Ovary (tissue), 9 donors: ENCODE results near the gene DTX2. TPM values are rescaled to one million over a fixed set of nuclear protein-coding genes. Genes with fewer than 3 reads are reported as not detected.
"Not testable (repeated sequence)": the region's sequence is repeated elsewhere in the genome, so short reads cannot be mapped to it uniquely, and the experiment has no call there.

Experiments
- DNase-seq, 5 donors: peaks; one replicate each; pipeline ENCODE4 v3.0.0-alpha.2; 2019 to 2020
- H3K27ac ChIP-seq, 2 donors: fragments of 200-600 bp; one replicate each; pipeline versions ENCODE4 v1.5.1 to v1.8.0; 2019 to 2022
- H3K27me3 ChIP-seq: fragments of 200-600 bp; one replicate; pipeline ENCODE4 v1.8.0; 2022
- H3K36me3 ChIP-seq: fragments of 200-600 bp; sonication (generic); one replicate; pipeline ENCODE4 v1.5.1; 2019
- H3K4me1 ChIP-seq: one replicate; pipeline ENCODE4 v1.8.1; 2013; ENCODE audit warnings: mild to moderate bottlenecking, moderate library complexity; ENCODE audit not compliant: insufficient read depth
- H3K4me3 ChIP-seq: fragments of 200-600 bp; sonication (generic); one replicate; pipeline ENCODE4 v1.5.1; 2017
- H3K9me3 ChIP-seq, 2 donors: fragments of 200-600 bp in 1 of 2; sonication (generic) in 1 of 2; one replicate each; pipeline versions ENCODE4 v1.5.1 to v1.8.1; 2013 to 2019; ENCODE audit warnings: mild to moderate bottlenecking in 1 of 2, moderate library complexity in 1 of 2
- WGBS, 3 donors: extraction: QIAGEN DNeasy Blood & Tissue Kit in 1 of 3; methylation state at CpG; one replicate each; pipeline versions ENCODE4 v1.1.5 to v1.1.7; 2013 to 2017; 5-methylcytosine and 5-hydroxymethylcytosine counted together
- intact Hi-C, 4 donors: fragments of 100-400 bp; cut with DNase I; formaldehyde crosslinking; loops; one replicate each; pipeline versions ENCODE4 v1.11.0 to v1.15.1; 2022 to 2023
- polyA plus RNA-seq, 2 donors: library from polyadenylated mRNA; stranded (reverse); fragments of 200-250 nt in 1 of 2; fragments of 350-450 nt in 1 of 2; fragmentation: Illumina TruSeq in 1 of 2; extraction: RNeasy Lipid Tissue Mini Kit (QIAGEN cat#74804) in 1 of 2; gene quantifications; one replicate each; pipeline ENCODE4 v1.2.3, GENCODE V29; 2013 to 2014
- total RNA-seq, 7 donors: library from RNA; depleted of rRNA in 2 of 7; stranded (reverse); fragments of >200 nt in 2 of 7; fragmentation: NEBNext Ultra II Directional in 3 of 7; extraction: Animal tissue kit (Norgen Biotek cat#: 25700) in 3 of 7; gene quantifications; one replicate each; pipeline versions ENCODE4 v1.1.0 to v1.2.4, GENCODE V29; 2016 to 2023
- donor health status: DM: no; HTN: no; CAD: no; lungs with moderate emphysema.
- donor health status: DM: no; HTN: no; CAD: no.
- donor health status: Bipolar disorder and iron deficiency.
- donor health status: DM: yes; HTN: yes; CAD: no.
- donor health status: DM: no; HTN: no; CAD: no.
- donor health status: DM: yes; HTN: yes; CAD: no.

DTX2 gene
- total and polyA plus RNA-seq, 9 donors = 2.2 to 24.5 (median 15.6) TPM

GRCh38 chr7:76441792-76442191 is 19.7 kb upstream of the DTX2 start:
- intact Hi-C loops, H3K27ac ChIP-seq, H3K27me3 ChIP-seq, H3K36me3 ChIP-seq, H3K4me1 ChIP-seq, DNase-seq, H3K4me3 ChIP-seq, H3K9me3 ChIP-seq: not testable (repeated sequence)
- WGBS, 3 donors = 64 to 100% (median 75%) methylated on average over 1 to 2 of the region's 10 CpGs

GRCh38 chr7:76442664-76443446 is 18.7 kb upstream of the DTX2 start:
- H3K36me3 ChIP-seq, H3K4me3 ChIP-seq, intact Hi-C loops, H3K4me1 ChIP-seq, H3K27me3 ChIP-seq, H3K9me3 ChIP-seq, H3K27ac ChIP-seq, DNase-seq: not testable (repeated sequence)
- 92 to 95% (median 92%) methylated on average over 3 to 5 of the region's 5 CpGs for WGBS, 3 donors

- H3K4me1 ChIP-seq, H3K36me3 ChIP-seq, DNase-seq, H3K27me3 ChIP-seq, H3K27ac ChIP-seq, intact Hi-C loops, H3K9me3 ChIP-seq, H3K4me3 ChIP-seq: not testable (repeated sequence)
- 78 to 90% (median 83%) methylated on average over 7 to 10 of the region's 12 CpGs for WGBS, 3 donors
These were observed 17.7 kb upstream of the DTX2 start for GRCh38 chr7:76443846-76444245.

GRCh38 chr7:76445577-76446008 is 15.9 kb upstream of the DTX2 start:
- intact Hi-C loops, H3K27me3 ChIP-seq, H3K9me3 ChIP-seq, H3K4me1 ChIP-seq, H3K36me3 ChIP-seq, H3K27ac ChIP-seq, H3K4me3 ChIP-seq: not testable (repeated sequence)
- peak in 1 of 5 donors; percentile 35 for DNase-seq
- 2% methylated on average over 4 of the region's 5 CpGs for WGBS, 3 donors

- H3K9me3 ChIP-seq, intact Hi-C loops, H3K27ac ChIP-seq, H3K4me3 ChIP-seq, DNase-seq, H3K4me1 ChIP-seq, H3K27me3 ChIP-seq, H3K36me3 ChIP-seq: not testable (repeated sequence)
- no CpG with 5 or more reads among the region's 4 CpGs for WGBS, 3 donors
These were observed 4.5 kb upstream of the DTX2 start for GRCh38 chr7:76457017-76457416.

- 9 to 25% (median 22%) methylated on average over 1 to 2 of the region's 4 CpGs for WGBS, 3 donors
These were observed 3.0 kb upstream of the DTX2 start for GRCh38 chr7:76458504-76458903.

GRCh38 chr7:76460767-76461166 is 742 bp upstream of the DTX2 start:
- H3K27me3 ChIP-seq, H3K4me3 ChIP-seq, intact Hi-C loops, H3K36me3 ChIP-seq, H3K9me3 ChIP-seq, H3K4me1 ChIP-seq, DNase-seq, H3K27ac ChIP-seq: not testable (repeated sequence)
- 85 to 94% (median 92%) methylated on average over 12 to 16 of the region's 20 CpGs for WGBS, 3 donors

More at GRCh38 chr7:76458504-76458903, 3.0 kb upstream of the DTX2 start:
- H3K4me1 ChIP-seq, intact Hi-C loops, H3K4me3 ChIP-seq, DNase-seq, H3K27ac ChIP-seq, H3K27me3 ChIP-seq, H3K36me3 ChIP-seq, H3K9me3 ChIP-seq: not testable (repeated sequence)

GRCh38 chr7:76462271-76462882 is 868 bp downstream of the DTX2 start:
- WGBS, 3 donors = no CpG with 5 or more reads among the region's 17 CpGs
- H3K4me1 ChIP-seq, H3K4me3 ChIP-seq, H3K9me3 ChIP-seq, H3K27ac ChIP-seq, H3K36me3 ChIP-seq, DNase-seq, H3K27me3 ChIP-seq, intact Hi-C loops: not testable (repeated sequence)

GRCh38 chr7:76464959-76465358 is 3.5 kb downstream of the DTX2 start:
- H3K36me3 ChIP-seq, H3K9me3 ChIP-seq, H3K4me1 ChIP-seq, DNase-seq, intact Hi-C loops, H3K27me3 ChIP-seq, H3K27ac ChIP-seq, H3K4me3 ChIP-seq: not testable (repeated sequence)
- 78 to 89% (median 86%) methylated on average over 4 to 5 of the region's 5 CpGs for WGBS, 3 donors

GRCh38 chr7:76465950-76466349 is 4.4 kb downstream of the DTX2 start:
- H3K36me3 ChIP-seq, DNase-seq, H3K4me3 ChIP-seq, H3K9me3 ChIP-seq, H3K27ac ChIP-seq, intact Hi-C loops, H3K27me3 ChIP-seq, H3K4me1 ChIP-seq: not testable (repeated sequence)
- WGBS, 3 donors = no CpG with 5 or more reads among the region's 8 CpGs

GRCh38 chr7:76467743-76468404 is 6.4 kb downstream of the DTX2 start:
- 70 to 86% (median 86%) methylated on average over 10 to 11 of the region's 14 CpGs for WGBS, 3 donors
- H3K4me1 ChIP-seq, H3K9me3 ChIP-seq, intact Hi-C loops, H3K27me3 ChIP-seq, H3K36me3 ChIP-seq, H3K27ac ChIP-seq, H3K4me3 ChIP-seq: not testable (repeated sequence)
- peak in 4 of 5 donors; percentile 17 to 54 (median 48) for DNase-seq
